22Rv1 (cell line): Measurements from ENCODE around the gene FARP1.

Experiments used
- H3K27ac ChIP-seq: fragments of 450-650 bp; 2 replicates; pipeline ENCODE4 v1.5.1; 2017
- CTCF ChIP-seq: fragments of 450-650 bp; IDR thresholded peaks from 2 replicates; pipeline ENCODE4 v1.5.1; 2017; ENCODE audit warnings: mild to moderate bottlenecking
- ZFX ChIP-seq: fragments of 450-650 bp; IDR thresholded peaks from 2 replicates; pipeline ENCODE4 v1.6.1; 2017; ENCODE audit warnings: antibody characterized with exemption, borderline replicate concordance

FARP1 gene

GRCh38 chr13:98232456-98232855, 89.6 kb downstream of the FARP1 start:
- TF ChIP-seq CTCF (no peak), ZFX (no peak)
- no peak overlapping the region for H3K27ac ChIP-seq

DNA sequence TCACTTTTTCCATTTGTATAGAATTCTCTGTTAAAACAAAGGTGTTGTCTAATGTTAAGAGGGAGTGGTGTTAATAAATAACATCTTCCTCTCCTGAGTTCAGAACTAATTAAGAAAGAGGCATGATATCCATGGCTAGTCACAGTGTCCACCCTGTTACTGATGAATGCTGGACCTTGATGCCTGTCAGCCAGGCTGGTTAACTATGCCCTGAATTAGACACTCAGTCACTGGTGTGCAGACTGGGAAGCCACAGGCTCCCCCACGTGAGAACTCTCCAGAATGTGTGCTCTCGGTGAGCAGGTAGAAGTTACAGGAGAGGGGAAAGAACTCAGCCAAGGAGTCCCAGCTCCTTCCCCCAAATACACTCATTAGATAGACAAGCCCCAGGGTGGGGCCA, 90.2 kb downstream of the FARP1 start:
- H3K27ac ChIP-seq: no peak overlapping the region
- TF ChIP-seq CTCF: no peak

DNA sequence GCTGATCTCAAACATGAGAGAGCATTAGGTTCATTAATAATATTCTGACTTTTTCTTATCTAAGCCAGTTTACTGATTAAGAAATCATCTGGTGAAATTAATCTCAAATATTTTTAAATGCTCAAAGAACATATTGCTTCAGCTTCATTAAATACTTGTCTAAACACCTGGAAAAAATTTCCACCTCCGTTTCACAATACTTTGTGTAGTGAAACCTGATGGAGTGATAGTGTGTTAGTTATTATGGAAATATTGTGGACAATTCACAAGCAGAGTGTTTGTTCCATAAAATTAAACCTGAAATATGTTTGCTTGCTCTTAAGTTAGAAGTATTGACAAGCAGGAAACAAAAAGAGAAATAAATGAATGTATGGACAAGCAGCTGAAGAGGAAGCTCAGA, 91.5 kb downstream of the FARP1 start:
- TF ChIP-seq CTCF (no peak), ZFX (no peak)

GRCh38 chr13:98236197-98236596, 93.3 kb downstream of the FARP1 start:
- TF ChIP-seq ZFX (no peak), CTCF (no peak)

More for the DNA sequence above, 91.5 kb downstream of the FARP1 start:
- no peak overlapping the region for H3K27ac ChIP-seq

GRCh38 chr13:98237331-98237730, 94.4 kb downstream of the FARP1 start:
- TF ChIP-seq ZFX: no peak
- TF ChIP-seq CTCF: no peak
- H3K27ac ChIP-seq: no peak overlapping the region

More at GRCh38 chr13:98236197-98236596, 93.3 kb downstream of the FARP1 start:
- no peak overlapping the region for H3K27ac ChIP-seq

DNA sequence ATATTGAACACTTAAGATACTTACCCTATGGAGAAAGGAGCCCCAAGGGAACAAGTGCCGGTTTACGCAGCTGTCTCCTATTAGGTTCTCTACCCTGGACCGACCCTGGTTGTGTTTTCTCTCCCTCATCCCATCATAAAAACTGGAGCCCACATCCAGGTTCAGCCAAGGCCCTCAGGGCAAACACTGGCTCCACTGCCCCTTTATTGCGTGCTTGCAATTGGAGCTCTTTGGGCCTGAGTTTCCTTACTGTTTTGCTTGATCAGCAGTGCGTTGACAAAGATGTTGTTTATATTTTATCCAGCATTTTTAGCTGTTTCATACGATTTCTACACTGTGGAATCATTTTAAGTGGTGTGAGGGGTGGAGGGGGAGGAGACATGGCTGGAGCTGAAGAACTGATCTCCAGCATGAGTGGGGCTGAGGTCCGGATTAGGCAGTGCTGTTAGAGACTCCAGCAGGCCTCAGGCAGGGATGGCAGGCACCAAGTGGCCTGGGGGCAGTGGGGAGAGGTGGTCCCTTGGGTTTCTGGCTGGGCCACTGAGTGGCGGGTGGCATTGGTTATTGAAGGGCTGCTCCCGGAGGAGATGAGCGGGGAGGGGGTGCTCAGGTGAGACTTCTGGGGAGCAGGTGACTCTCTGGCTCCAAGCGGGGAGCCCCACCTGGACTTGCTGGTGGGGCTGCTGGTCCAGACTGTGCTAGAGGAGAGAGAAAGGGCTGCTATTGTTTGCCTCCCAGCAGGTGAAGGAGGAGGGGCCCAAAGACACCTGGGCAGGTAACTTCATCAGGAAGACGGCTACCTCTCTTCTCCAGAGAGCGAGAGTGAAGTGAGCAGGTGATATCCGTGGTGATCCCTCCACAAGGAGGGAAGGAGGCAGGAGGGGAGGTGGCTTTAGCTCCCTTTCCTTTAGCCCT, 96.5 kb downstream of the FARP1 start:
- no peak overlapping the region for H3K27ac ChIP-seq
- TF ChIP-seq CTCF (no peak), ZFX (no peak)

DNA sequence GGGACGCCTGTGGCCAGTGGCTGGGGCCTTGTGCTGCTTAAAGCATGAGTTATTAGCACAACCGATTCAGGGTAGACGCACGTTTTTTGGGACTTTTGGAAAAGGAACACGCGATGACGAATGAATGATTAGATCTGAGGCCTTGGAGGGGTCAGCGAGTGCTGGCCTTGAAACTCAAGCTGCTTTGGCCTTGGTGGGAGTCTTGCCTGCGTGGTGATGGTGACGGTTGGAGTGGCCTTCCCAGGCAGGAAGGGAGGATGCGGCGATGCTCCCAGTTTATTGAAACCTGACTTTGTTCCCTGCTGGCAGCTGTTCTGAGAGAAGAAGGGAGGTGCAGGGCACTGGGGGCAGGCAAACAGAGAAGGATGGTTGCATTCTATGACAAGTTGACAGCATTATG, 97.2 kb downstream of the FARP1 start:
- TF ChIP-seq CTCF: no peak
- no peak for TF ChIP-seq ZFX

More for the DNA sequence above, 97.2 kb downstream of the FARP1 start:
- no peak overlapping the region for H3K27ac ChIP-seq
